ENCODE measurements around the gene HECA.

HECA gene

DNA sequence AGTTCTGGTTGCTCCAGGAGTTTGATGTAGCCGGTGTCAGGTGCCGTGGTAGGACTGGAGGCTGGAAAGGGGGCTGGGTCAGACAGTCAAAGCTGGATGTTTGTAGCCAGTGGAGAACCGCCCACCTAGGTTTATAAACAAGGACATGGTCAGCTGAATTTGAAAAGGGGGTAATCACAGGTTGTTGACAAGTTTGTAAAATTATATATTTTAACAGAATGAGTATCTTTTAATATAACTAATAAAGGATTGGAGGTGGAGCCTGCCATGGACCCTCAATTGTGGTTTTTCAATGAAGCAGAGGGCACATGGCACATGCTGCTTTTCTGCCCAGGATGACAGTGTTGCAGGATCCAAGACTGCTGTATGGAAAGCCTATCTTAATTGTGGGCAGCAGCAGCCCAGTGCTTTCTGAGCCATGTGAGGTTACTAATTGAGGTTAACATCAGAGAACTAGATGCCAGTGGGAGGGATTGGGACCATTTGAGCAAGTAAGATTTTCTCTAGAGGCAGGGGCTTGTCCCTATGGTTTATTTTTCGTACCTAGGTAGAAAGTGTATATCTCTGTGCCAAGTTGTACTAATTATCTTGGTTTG, 9.7 kb downstream of the HECA start:
- no peak for TF ChIP-seq FOXM1 (IDR thresholded peaks at IDR 0.05; ENCODE audit: borderline replicate concordance, low read depth)
- no peak for TF ChIP-seq RAD21 (IDR thresholded peaks at IDR 0.05; ENCODE audit: low read depth)
- TF ChIP-seq EP300 (IDR thresholded peaks at IDR 0.05; ENCODE audit: borderline replicate concordance): no peak

- TF ChIP-seq NFIC (IDR thresholded peaks at IDR 0.05): no peak
- TF ChIP-seq EGR1 (IDR thresholded peaks at IDR 0.05): no peak
- TF ChIP-seq TCF12 (IDR thresholded peaks at IDR 0.05; ENCODE audit: low read depth): no peak
- TF ChIP-seq ZBTB7A (IDR thresholded peaks at IDR 0.05; ENCODE audit: low read depth): no peak
- no peak for TF ChIP-seq CREB1 (IDR thresholded peaks at IDR 0.05; ENCODE audit: low read depth)
- TF ChIP-seq RAD21 (IDR thresholded peaks at IDR 0.05; ENCODE audit: low read depth): no peak
- no peak for TF ChIP-seq CEBPB (IDR thresholded peaks at IDR 0.05)
- no peak for TF ChIP-seq MAX (IDR thresholded peaks at IDR 0.05)
- TF ChIP-seq YY1 (IDR thresholded peaks at IDR 0.05; ENCODE audit: low read depth): no peak
- no peak for TF ChIP-seq TAF1 (IDR thresholded peaks at IDR 0.05; ENCODE audit: low read depth)
- no peak for TF ChIP-seq EP300 (IDR thresholded peaks at IDR 0.05; ENCODE audit: borderline replicate concordance)
- no peak for TF ChIP-seq FOXM1 (IDR thresholded peaks at IDR 0.05; ENCODE audit: borderline replicate concordance, low read depth)
- TF ChIP-seq, protein P1, sequence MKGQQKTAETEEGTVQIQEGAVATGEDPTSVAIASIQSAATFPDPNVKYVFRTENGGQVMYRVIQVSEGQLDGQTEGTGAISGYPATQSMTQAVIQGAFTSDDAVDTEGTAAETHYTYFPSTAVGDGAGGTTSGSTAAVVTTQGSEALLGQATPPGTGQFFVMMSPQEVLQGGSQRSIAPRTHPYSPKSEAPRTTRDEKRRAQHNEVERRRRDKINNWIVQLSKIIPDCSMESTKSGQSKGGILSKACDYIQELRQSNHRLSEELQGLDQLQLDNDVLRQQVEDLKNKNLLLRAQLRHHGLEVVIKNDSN (IDR thresholded peaks at IDR 0.05): no peak
- no peak for TF ChIP-seq TEAD4 (IDR thresholded peaks at IDR 0.05)
- TF ChIP-seq, protein P2, sequence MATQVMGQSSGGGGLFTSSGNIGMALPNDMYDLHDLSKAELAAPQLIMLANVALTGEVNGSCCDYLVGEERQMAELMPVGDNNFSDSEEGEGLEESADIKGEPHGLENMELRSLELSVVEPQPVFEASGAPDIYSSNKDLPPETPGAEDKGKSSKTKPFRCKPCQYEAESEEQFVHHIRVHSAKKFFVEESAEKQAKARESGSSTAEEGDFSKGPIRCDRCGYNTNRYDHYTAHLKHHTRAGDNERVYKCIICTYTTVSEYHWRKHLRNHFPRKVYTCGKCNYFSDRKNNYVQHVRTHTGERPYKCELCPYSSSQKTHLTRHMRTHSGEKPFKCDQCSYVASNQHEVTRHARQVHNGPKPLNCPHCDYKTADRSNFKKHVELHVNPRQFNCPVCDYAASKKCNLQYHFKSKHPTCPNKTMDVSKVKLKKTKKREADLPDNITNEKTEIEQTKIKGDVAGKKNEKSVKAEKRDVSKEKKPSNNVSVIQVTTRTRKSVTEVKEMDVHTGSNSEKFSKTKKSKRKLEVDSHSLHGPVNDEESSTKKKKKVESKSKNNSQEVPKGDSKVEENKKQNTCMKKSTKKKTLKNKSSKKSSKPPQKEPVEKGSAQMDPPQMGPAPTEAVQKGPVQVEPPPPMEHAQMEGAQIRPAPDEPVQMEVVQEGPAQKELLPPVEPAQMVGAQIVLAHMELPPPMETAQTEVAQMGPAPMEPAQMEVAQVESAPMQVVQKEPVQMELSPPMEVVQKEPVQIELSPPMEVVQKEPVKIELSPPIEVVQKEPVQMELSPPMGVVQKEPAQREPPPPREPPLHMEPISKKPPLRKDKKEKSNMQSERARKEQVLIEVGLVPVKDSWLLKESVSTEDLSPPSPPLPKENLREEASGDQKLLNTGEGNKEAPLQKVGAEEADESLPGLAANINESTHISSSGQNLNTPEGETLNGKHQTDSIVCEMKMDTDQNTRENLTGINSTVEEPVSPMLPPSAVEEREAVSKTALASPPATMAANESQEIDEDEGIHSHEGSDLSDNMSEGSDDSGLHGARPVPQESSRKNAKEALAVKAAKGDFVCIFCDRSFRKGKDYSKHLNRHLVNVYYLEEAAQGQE (IDR thresholded peaks at IDR 0.05; ENCODE audit: low read depth): no peak
Observed at GRCh38 chr6:139145661-139146060, 10.8 kb downstream of the HECA start.

- TF ChIP-seq RAD21 (IDR thresholded peaks at IDR 0.05; ENCODE audit: low read depth) (no peak), YY1 (IDR thresholded peaks at IDR 0.05; ENCODE audit: low read depth) (no peak)
Observed at GRCh38 chr6:139146317-139146726, 11.4 kb downstream of the HECA start.

- no peak for TF ChIP-seq RAD21 (IDR thresholded peaks at IDR 0.05; ENCODE audit: low read depth)
- TF ChIP-seq FOXM1 (IDR thresholded peaks at IDR 0.05; ENCODE audit: borderline replicate concordance, low read depth): no peak
- no peak for TF ChIP-seq MAX (IDR thresholded peaks at IDR 0.05)
Observed at GRCh38 chr6:139147628-139148027, 12.7 kb downstream of the HECA start.

GRCh38 chr6:139148557-139149235, 13.8 kb downstream of the HECA start:
- TF ChIP-seq MAX (IDR thresholded peaks at IDR 0.05): no peak
- TF ChIP-seq, protein P2 (IDR thresholded peaks at IDR 0.05; ENCODE audit: low read depth): no peak

- TF ChIP-seq EP300 (IDR thresholded peaks at IDR 0.05; ENCODE audit: borderline replicate concordance): no peak
- TF ChIP-seq, protein P2 (IDR thresholded peaks at IDR 0.05; ENCODE audit: low read depth): no peak
- TF ChIP-seq, protein P1 (IDR thresholded peaks at IDR 0.05): no peak
- no peak for TF ChIP-seq FOXM1 (IDR thresholded peaks at IDR 0.05; ENCODE audit: borderline replicate concordance, low read depth)
- TF ChIP-seq MAX (IDR thresholded peaks at IDR 0.05): no peak
- TF ChIP-seq RAD21 (IDR thresholded peaks at IDR 0.05; ENCODE audit: low read depth): no peak
- no peak for TF ChIP-seq ZBTB7A (IDR thresholded peaks at IDR 0.05; ENCODE audit: low read depth)
- TF ChIP-seq CEBPB (IDR thresholded peaks at IDR 0.05): no peak
- TF ChIP-seq CREB1 (IDR thresholded peaks at IDR 0.05; ENCODE audit: low read depth): no peak
- no peak for TF ChIP-seq TEAD4 (IDR thresholded peaks at IDR 0.05)
- TF ChIP-seq EGR1 (IDR thresholded peaks at IDR 0.05): no peak
- TF ChIP-seq TCF12 (IDR thresholded peaks at IDR 0.05; ENCODE audit: low read depth): no peak
- no peak for TF ChIP-seq TAF1 (IDR thresholded peaks at IDR 0.05; ENCODE audit: low read depth)
- TF ChIP-seq NFIC (IDR thresholded peaks at IDR 0.05): no peak
- TF ChIP-seq YY1 (IDR thresholded peaks at IDR 0.05; ENCODE audit: low read depth): no peak
Observed at GRCh38 chr6:139149383-139149782, 14.5 kb downstream of the HECA start.

All from Ishikawa (cell line).